ENCODE measurements around the gene ATOX1. TPM values are rescaled to one million over a fixed set of nuclear protein-coding genes. Genes with fewer than 3 reads are reported as not detected.

ATOX1 gene
- total and polyA plus RNA-seq, 2 of the 13 experiments (the other 11 are each of a cell fraction or from before 2014, with no cell fraction given), result 62.4 to 124 TPM

DNA sequence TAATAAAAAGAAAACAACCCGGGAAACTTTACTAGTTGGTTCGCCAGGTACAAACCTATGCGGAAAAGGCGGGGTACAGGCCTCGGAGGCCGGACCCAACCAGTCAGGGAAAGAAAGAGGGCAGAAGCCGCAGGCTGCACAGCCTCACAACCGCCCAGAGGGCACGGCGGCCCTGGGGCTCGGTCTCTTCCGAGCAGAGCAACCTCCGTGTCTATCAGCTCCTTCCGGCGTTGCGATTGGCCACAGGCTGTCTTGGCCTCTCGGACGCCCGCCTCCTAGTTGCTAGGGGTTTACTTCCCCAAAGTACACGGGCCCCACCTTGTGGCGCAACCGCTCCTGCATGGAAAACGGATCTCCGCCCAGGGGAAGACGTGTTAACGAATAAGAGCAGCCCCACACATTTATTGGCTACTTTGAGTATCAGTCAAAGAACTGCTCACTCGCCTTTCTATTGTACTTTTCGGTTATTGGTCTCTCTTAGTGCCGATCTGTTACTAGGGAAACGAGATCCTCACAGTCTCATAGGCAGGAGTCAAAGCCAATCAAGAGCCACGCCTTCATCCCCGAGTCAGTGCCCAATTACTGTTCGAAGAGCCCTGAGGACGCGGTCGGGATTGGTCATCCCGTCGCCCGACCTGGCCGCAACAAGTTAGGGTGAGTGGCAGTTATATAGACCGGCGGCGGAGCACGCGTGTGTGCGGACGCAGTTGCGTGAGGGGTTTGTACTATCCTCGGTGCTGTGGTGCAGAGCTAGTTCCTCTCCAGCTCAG is 13.0 kb upstream of the ATOX1 start, which contains the start of gene G3BP1 (continued):
- TF ChIP-seq ZHX2 (IDR thresholded peaks at IDR 0.05; ENCODE audit: low read depth), result peak; percentile 6
- TF ChIP-seq ZHX2 (CRISPR knock-in tag; IDR thresholded peaks at IDR 0.05; ENCODE audit: borderline replicate concordance), result no peak
- TF ChIP-seq, protein P1, sequence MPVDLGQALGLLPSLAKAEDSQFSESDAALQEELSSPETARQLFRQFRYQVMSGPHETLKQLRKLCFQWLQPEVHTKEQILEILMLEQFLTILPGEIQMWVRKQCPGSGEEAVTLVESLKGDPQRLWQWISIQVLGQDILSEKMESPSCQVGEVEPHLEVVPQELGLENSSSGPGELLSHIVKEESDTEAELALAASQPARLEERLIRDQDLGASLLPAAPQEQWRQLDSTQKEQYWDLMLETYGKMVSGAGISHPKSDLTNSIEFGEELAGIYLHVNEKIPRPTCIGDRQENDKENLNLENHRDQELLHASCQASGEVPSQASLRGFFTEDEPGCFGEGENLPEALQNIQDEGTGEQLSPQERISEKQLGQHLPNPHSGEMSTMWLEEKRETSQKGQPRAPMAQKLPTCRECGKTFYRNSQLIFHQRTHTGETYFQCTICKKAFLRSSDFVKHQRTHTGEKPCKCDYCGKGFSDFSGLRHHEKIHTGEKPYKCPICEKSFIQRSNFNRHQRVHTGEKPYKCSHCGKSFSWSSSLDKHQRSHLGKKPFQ (CRISPR knock-in tag; IDR thresholded peaks at IDR 0.05; ENCODE audit: insufficient replicate concordance), result no peak
- TF ChIP-seq RBFOX2 (IDR thresholded peaks at IDR 0.05; ENCODE audit: low read depth, low read length), result peak; percentile 89
- TF ChIP-seq, protein P2, sequence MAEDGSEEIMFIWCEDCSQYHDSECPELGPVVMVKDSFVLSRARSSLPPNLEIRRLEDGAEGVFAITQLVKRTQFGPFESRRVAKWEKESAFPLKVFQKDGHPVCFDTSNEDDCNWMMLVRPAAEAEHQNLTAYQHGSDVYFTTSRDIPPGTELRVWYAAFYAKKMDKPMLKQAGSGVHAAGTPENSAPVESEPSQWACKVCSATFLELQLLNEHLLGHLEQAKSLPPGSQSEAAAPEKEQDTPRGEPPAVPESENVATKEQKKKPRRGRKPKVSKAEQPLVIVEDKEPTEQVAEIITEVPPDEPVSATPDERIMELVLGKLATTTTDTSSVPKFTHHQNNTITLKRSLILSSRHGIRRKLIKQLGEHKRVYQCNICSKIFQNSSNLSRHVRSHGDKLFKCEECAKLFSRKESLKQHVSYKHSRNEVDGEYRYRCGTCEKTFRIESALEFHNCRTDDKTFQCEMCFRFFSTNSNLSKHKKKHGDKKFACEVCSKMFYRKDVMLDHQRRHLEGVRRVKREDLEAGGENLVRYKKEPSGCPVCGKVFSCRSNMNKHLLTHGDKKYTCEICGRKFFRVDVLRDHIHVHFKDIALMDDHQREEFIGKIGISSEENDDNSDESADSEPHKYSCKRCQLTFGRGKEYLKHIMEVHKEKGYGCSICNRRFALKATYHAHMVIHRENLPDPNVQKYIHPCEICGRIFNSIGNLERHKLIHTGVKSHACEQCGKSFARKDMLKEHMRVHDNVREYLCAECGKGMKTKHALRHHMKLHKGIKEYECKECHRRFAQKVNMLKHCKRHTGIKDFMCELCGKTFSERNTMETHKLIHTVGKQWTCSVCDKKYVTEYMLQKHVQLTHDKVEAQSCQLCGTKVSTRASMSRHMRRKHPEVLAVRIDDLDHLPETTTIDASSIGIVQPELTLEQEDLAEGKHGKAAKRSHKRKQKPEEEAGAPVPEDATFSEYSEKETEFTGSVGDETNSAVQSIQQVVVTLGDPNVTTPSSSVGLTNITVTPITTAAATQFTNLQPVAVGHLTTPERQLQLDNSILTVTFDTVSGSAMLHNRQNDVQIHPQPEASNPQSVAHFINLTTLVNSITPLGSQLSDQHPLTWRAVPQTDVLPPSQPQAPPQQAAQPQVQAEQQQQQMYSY (CRISPR knock-in tag; IDR thresholded peaks at IDR 0.05), result peak; percentile 52; the same call in 1 of the 2 replicates
- peak; percentile 22; the same call in 1 of the 2 replicates for TF ChIP-seq GATAD2A (CRISPR knock-in tag; IDR thresholded peaks at IDR 0.05)
- no peak for TF ChIP-seq NR3C1 (CRISPR knock-in tag; IDR thresholded peaks at IDR 0.05)
- peak; percentile 74; the same call in 1 of the 2 replicates for TF ChIP-seq ZNF281 (CRISPR knock-in tag; IDR thresholded peaks at IDR 0.05; ENCODE audit: borderline replicate concordance)
- no peak for TF ChIP-seq ZNF484 (CRISPR knock-in tag; IDR thresholded peaks at IDR 0.05; ENCODE audit: borderline replicate concordance, low read depth)
- no peak for TF ChIP-seq JARID2 (CRISPR knock-in tag; IDR thresholded peaks at IDR 0.05; ENCODE audit: insufficient replicate concordance)
- TF ChIP-seq ZMYM3 (CRISPR knock-in tag; IDR thresholded peaks at IDR 0.05), result no peak
- TF ChIP-seq ELF1 (CRISPR knock-in tag; IDR thresholded peaks at IDR 0.05), result peak; percentile 47; the same call in 1 of the 2 replicates
- TF ChIP-seq ZNF772 (CRISPR knock-in tag; IDR thresholded peaks at IDR 0.05), result no peak
- TF ChIP-seq ARNT2 (CRISPR knock-in tag; IDR thresholded peaks at IDR 0.05; ENCODE audit: low read depth), result peak; percentile 76; the same call in 1 of the 2 replicates

Data from HepG2 (cell line).